HG02588 (cell line): Measurements from ENCODE around the gene CCDC170.

Source experiments
- ATAC-seq: cut with Tn5 transposase; IDR thresholded peaks from one replicate; pipeline ENCODE4 v1.9.1; 2021; ENCODE audit warnings: mild to moderate bottlenecking, moderate library complexity; ENCODE audit not compliant: unreplicated experiment

CCDC170 gene

GRCh38 chr6:151616091-151616513 is 122.3 kb downstream of the CCDC170 start:
- no peak for ATAC-seq

GRCh38 chr6:151616600-151616999 is 122.8 kb downstream of the CCDC170 start:
- ATAC-seq = no peak

GRCh38 chr6:151617539-151617938 is 123.7 kb downstream of the CCDC170 start:
- ATAC-seq = no peak

GRCh38 chr6:151618717-151619116 is 124.9 kb downstream of the CCDC170 start:
- no peak for ATAC-seq

GRCh38 chr6:151620179-151620578 is 126.4 kb downstream of the CCDC170 start:
- no peak for ATAC-seq

GRCh38 chr6:151624071-151624470 is 130.3 kb downstream of the CCDC170 start:
- ATAC-seq = no peak

GRCh38 chr6:151624481-151624880 is 130.7 kb downstream of the CCDC170 start:
- ATAC-seq = no peak

GRCh38 chr6:151624900-151625536 is 131.2 kb downstream of the CCDC170 start:
- ATAC-seq = no peak

- no peak for ATAC-seq
Observed at GRCh38 chr6:151627689-151628444, 134.1 kb downstream of the CCDC170 start.

- no peak for ATAC-seq
Observed at GRCh38 chr6:151629791-151630190, 136.0 kb downstream of the CCDC170 start.

GRCh38 chr6:151630387-151630786 is 136.6 kb downstream of the CCDC170 start:
- ATAC-seq = no peak

GRCh38 chr6:151630991-151631655 is 137.3 kb downstream of the CCDC170 start:
- no peak for ATAC-seq

- ATAC-seq = no peak
Observed at GRCh38 chr6:151632415-151632987, 138.7 kb downstream of the CCDC170 start.

- no peak for ATAC-seq
Observed at GRCh38 chr6:151633526-151634335, 139.9 kb downstream of the CCDC170 start.

- ATAC-seq = no peak
Observed at GRCh38 chr6:151634336-151634720, 140.5 kb downstream of the CCDC170 start.

GRCh38 chr6:151635741-151636140 is 141.9 kb downstream of the CCDC170 start:
- no peak for ATAC-seq

- ATAC-seq = no peak
Observed at GRCh38 chr6:151637814-151638213, 144.0 kb downstream of the CCDC170 start.

- no peak for ATAC-seq
Observed at GRCh38 chr6:151639750-151640149, 145.9 kb downstream of the CCDC170 start.

GRCh38 chr6:151641028-151641427 is 147.2 kb downstream of the CCDC170 start:
- no peak for ATAC-seq

GRCh38 chr6:151647976-151648639 is 154.3 kb downstream of the CCDC170 start:
- no peak for ATAC-seq
